Liver (tissue), 3 donors: ENCODE data around the gene RNLS.

Experiments
- GABPA ChIP-seq, 2 donors: IDR thresholded peaks in 1 of 2; conservative IDR thresholded peaks in 1 of 2; 2 replicates each; pipeline ENCODE4 v1.6.1; 2016; ENCODE audit warnings: antibody characterized with exemption in 2 of 2, mild to moderate bottlenecking in 1 of 2, moderate library complexity in 1 of 2
- JUND ChIP-seq, 2 donors: IDR thresholded peaks; 2 replicates each; pipeline ENCODE4 v1.6.1; 2016; ENCODE audit warnings: antibody characterized with exemption in 2 of 2
- RAD21 ChIP-seq, 2 donors: IDR thresholded peaks; 2 replicates each; pipeline ENCODE4 v1.6.1; 2016; ENCODE audit warnings: antibody characterized with exemption in 2 of 2, mild to moderate bottlenecking in 2 of 2
- TF ChIP-seq, protein P1 (sequence below): fragments of 150-350 bp; IDR thresholded peaks from 2 replicates; pipeline ENCODE4 v1.5.1; 2017; ENCODE audit warnings: improper control_type of control experiment, low read depth, low read length; ENCODE audit not compliant: missing input control
- TF ChIP-seq, protein P2 (sequence below): IDR thresholded peaks from 2 replicates; pipeline ENCODE4 v1.6.1; 2016; ENCODE audit warnings: antibody characterized with exemption, mild to moderate bottlenecking
- donor health status: healthy.
- donor health status: healthy.

DNA sequence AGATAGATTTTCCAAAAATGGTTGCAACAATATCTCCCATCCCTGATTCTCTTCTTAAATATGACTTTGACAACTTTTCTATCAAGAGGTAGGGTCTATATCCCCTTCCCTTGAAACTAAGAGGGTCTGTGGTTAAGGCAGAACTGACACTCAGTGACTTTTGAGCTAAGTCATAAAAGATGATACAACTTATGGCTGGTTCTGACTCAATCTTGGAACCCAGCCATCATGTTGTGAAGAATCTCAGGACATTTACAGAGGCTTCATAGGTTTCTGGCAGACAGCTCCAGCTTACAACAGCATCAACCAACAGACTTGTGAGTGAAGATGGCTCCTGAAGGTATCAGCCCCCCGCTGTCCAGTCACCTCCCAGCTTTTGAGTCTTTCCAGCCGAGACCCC lies 203.5 kb downstream of the RNLS start:
- TF ChIP-seq JUND (IDR thresholded peaks at IDR 0.05) (no peak), GABPA (IDR thresholded peaks at IDR 0.05 in 1 of 2, conservative IDR thresholded peaks at IDR 0.05 in 1 of 2) (no peak), RAD21 (IDR thresholded peaks at IDR 0.05) (no peak)
- TF ChIP-seq, protein P1, sequence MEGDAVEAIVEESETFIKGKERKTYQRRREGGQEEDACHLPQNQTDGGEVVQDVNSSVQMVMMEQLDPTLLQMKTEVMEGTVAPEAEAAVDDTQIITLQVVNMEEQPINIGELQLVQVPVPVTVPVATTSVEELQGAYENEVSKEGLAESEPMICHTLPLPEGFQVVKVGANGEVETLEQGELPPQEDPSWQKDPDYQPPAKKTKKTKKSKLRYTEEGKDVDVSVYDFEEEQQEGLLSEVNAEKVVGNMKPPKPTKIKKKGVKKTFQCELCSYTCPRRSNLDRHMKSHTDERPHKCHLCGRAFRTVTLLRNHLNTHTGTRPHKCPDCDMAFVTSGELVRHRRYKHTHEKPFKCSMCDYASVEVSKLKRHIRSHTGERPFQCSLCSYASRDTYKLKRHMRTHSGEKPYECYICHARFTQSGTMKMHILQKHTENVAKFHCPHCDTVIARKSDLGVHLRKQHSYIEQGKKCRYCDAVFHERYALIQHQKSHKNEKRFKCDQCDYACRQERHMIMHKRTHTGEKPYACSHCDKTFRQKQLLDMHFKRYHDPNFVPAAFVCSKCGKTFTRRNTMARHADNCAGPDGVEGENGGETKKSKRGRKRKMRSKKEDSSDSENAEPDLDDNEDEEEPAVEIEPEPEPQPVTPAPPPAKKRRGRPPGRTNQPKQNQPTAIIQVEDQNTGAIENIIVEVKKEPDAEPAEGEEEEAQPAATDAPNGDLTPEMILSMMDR: no peak
- TF ChIP-seq, protein P2, sequence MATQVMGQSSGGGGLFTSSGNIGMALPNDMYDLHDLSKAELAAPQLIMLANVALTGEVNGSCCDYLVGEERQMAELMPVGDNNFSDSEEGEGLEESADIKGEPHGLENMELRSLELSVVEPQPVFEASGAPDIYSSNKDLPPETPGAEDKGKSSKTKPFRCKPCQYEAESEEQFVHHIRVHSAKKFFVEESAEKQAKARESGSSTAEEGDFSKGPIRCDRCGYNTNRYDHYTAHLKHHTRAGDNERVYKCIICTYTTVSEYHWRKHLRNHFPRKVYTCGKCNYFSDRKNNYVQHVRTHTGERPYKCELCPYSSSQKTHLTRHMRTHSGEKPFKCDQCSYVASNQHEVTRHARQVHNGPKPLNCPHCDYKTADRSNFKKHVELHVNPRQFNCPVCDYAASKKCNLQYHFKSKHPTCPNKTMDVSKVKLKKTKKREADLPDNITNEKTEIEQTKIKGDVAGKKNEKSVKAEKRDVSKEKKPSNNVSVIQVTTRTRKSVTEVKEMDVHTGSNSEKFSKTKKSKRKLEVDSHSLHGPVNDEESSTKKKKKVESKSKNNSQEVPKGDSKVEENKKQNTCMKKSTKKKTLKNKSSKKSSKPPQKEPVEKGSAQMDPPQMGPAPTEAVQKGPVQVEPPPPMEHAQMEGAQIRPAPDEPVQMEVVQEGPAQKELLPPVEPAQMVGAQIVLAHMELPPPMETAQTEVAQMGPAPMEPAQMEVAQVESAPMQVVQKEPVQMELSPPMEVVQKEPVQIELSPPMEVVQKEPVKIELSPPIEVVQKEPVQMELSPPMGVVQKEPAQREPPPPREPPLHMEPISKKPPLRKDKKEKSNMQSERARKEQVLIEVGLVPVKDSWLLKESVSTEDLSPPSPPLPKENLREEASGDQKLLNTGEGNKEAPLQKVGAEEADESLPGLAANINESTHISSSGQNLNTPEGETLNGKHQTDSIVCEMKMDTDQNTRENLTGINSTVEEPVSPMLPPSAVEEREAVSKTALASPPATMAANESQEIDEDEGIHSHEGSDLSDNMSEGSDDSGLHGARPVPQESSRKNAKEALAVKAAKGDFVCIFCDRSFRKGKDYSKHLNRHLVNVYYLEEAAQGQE: no peak
